Measurements from ENCODE around the gene ACER3. TPM values are rescaled to one million over a fixed set of nuclear protein-coding genes. Genes with fewer than 3 reads are reported as not detected.
A peak's percentile ranks its signal among the peaks of the same experiment; 100 is the strongest.

The ACER3 gene
- polyA plus RNA-seq, 3 donors = 22.9 to 45.4 (median 23.6) TPM

- intact Hi-C loops (cut with micrococcal nuclease) = no loop called here
- peak overlapping the region in 1 of 2 donors; percentile 53 for H3K4me3 Mint-ChIP-seq
- no peaks in the 10 kb centered on the region for H3K36me3 ChIP-seq (replicated peaks in 1 of 2; ENCODE audit: control insufficient read depth in 1 of 2, insufficient read depth in 2 of 2, low read length in 2 of 2)
- H3K27ac ChIP-seq (ENCODE audit: low read depth in 1 of 2, low read length in 2 of 2) = peak overlapping the region in 1 of 2 donors; percentile 90
- peaks cover 51% of the 10 kb centered on the region for H3K4me1 Mint-ChIP-seq
- H3K36me3 Mint-ChIP-seq = peaks cover 0 to 3% of the 10 kb centered on the region in 2 donors
- peaks cover 57 to 63% of the 10 kb centered on the region in 2 donors for H3K4me1 ChIP-seq (ENCODE audit: control insufficient read depth in 1 of 2, insufficient read depth in 2 of 2, low read length in 2 of 2)
- no peak overlapping the region for H3K9ac ChIP-seq (ENCODE audit: insufficient read depth, low read length, poor library complexity, severe bottlenecking)
- peaks cover 6% of the 10 kb centered on the region for H3K79me2 ChIP-seq (ENCODE audit: insufficient read depth, low read length)
- H3K9me3 Mint-ChIP-seq = no peaks in the 10 kb centered on the region
- H4K20me1 ChIP-seq (ENCODE audit: insufficient read depth, low read length) = peaks cover under 1% of the 10 kb centered on the region
- H2AFZ ChIP-seq (ENCODE audit: insufficient read depth, low read depth, low read length, poor library complexity, severe bottlenecking) = no peak overlapping the region
- peak overlapping the region in 1 of 3 experiments; percentile 41 for H3K4me3 ChIP-seq (replicated peaks in 1 of 3; ENCODE audit: low read depth in 2 of 3, low read length in 3 of 3)
- no peak for TF ChIP-seq CTCF (IDR thresholded peaks at IDR 0.05)
- no peaks in the 10 kb centered on the region for H3K27me3 ChIP-seq (ENCODE audit: control insufficient read depth in 2 of 2, insufficient read depth in 2 of 2, low read length in 2 of 2)
- peak; percentile 33 to 74 (median 72) for DNase-seq
- H3K4me2 ChIP-seq (replicated peaks; ENCODE audit: extremely low read depth, low read length, poor library complexity, severe bottlenecking) = peak overlapping the region; percentile 49
- H3K27ac Mint-ChIP-seq = peak overlapping the region; percentile 65 to 96 (median 88)
- H3K9me3 ChIP-seq (replicated peaks in 1 of 2; ENCODE audit: control insufficient read depth in 1 of 2, insufficient read depth in 1 of 2, low read length in 2 of 2) = no peaks in the 10 kb centered on the region
- H3K27me3 Mint-ChIP-seq (ENCODE audit: low read depth in 3 of 3) = no peaks in the 10 kb centered on the region
These were observed 4.6 kb upstream of the ACER3 start for GRCh38 chr11:76856106-76856505.

GRCh38 chr11:76856571-76856970 is 4.1 kb upstream of the ACER3 start:
- Histone ChIP-seq H3K9me3 (replicated peaks in 1 of 2; ENCODE audit: control insufficient read depth in 1 of 2, insufficient read depth in 1 of 2, low read length in 2 of 2) (no peaks in the 10 kb centered on the region), H3K4me3 (replicated peaks in 1 of 3; ENCODE audit: low read depth in 2 of 3, low read length in 3 of 3) (peak overlapping the region in 2 of 3 experiments; percentile 3 to 41), H3K27ac (ENCODE audit: low read depth in 1 of 2, low read length in 2 of 2) (peak overlapping the region; percentile 42 to 90), H2AFZ (ENCODE audit: insufficient read depth, low read depth, low read length, poor library complexity, severe bottlenecking) (no peak overlapping the region), H3K9ac (ENCODE audit: insufficient read depth, low read length, poor library complexity, severe bottlenecking) (no peak overlapping the region), H3K4me1 (ENCODE audit: control insufficient read depth in 1 of 2, insufficient read depth in 2 of 2, low read length in 2 of 2) (peaks cover 61 to 67% of the 10 kb centered on the region in 2 donors), H3K4me2 (replicated peaks; ENCODE audit: extremely low read depth, low read length, poor library complexity, severe bottlenecking) (peak overlapping the region; percentile 49), H3K27me3 (ENCODE audit: control insufficient read depth in 2 of 2, insufficient read depth in 2 of 2, low read length in 2 of 2) (no peaks in the 10 kb centered on the region), H3K36me3 (replicated peaks in 1 of 2; ENCODE audit: control insufficient read depth in 1 of 2, insufficient read depth in 2 of 2, low read length in 2 of 2) (no peaks in the 10 kb centered on the region), H3K79me2 (ENCODE audit: insufficient read depth, low read length) (peaks cover 11% of the 10 kb centered on the region), H4K20me1 (ENCODE audit: insufficient read depth, low read length) (peaks cover 5% of the 10 kb centered on the region)
- no peaks in the 10 kb centered on the region for H3K27me3 Mint-ChIP-seq (ENCODE audit: low read depth in 3 of 3)
- peak in 2 of 3 donors; percentile 37 to 40 for DNase-seq
- no CpG with 5 or more reads among the region's 2 CpGs for WGBS (ENCODE audit: insufficient coverage)
- peaks cover 54% of the 10 kb centered on the region for H3K4me1 Mint-ChIP-seq
- TF ChIP-seq CTCF (IDR thresholded peaks at IDR 0.05) = no peak
- peak overlapping the region in 1 of 2 donors; percentile 53 for H3K4me3 Mint-ChIP-seq
- H3K27ac Mint-ChIP-seq = peak overlapping the region; percentile 65 to 96 (median 88)
- intact Hi-C loops (cut with micrococcal nuclease) = no loop called here
- H3K36me3 Mint-ChIP-seq = peaks cover 0 to 3% of the 10 kb centered on the region in 2 donors
- H3K9me3 Mint-ChIP-seq = no peaks in the 10 kb centered on the region

Measured in CD14-positive monocyte (primary cell).